ENCODE results near the gene AHNAK. TPM values are rescaled to one million over a fixed set of nuclear protein-coding genes. Genes with fewer than 3 reads are reported as not detected.

AHNAK gene
- total RNA-seq, 1 experiment from 2014 or later = 73.0 TPM

DNA sequence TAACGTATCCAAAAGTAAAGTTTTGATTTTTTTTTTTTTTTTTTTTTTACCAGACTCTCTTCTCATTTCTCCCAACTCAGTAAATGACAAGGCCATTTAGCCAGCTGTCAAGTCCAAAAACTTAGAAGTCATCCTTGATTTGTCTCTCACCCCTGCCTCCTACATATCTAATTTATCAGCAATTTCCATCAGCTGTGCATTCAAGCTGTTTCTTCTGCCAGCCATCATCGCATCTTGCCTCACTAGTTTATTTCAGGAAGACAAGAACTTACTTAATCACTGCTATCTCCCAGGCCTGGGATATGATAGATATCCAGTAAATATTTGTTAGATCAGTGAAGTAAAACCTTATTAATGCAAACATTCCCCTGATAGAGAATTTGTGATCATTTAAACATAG lies 80.2 kb downstream of the AHNAK start:
- H3K36me3 ChIP-seq (ENCODE audit: insufficient read depth, low read length, poor library complexity, severe bottlenecking) = no peaks in the 10 kb centered on the region
- H3K9me3 ChIP-seq (ENCODE audit: low read depth, low read length, poor library complexity, severe bottlenecking) = no peaks in the 10 kb centered on the region
- DNase-seq (ENCODE audit: low spot score) = no peak
- no peak overlapping the region for H3K4me3 ChIP-seq (ENCODE audit: low read depth, low read length, poor library complexity, severe bottlenecking)
- no TSS peak for BruUV-seq (replicated peaks)
- no peaks in the 10 kb centered on the region for H3K4me1 ChIP-seq (ENCODE audit: insufficient read depth, low read length, poor library complexity, severe bottlenecking)
- ChIA-PET POLR2A (ENCODE audit: low non-redundant PET) (no interaction called here), CTCF (interaction anchor here (1.0 kb wide), 1 partner anchor 22 kb away, joined by 3 read pairs; no protein-coding TSS in a partner anchor)
- H3K27ac ChIP-seq (ENCODE audit: low read depth, low read length, poor library complexity, severe bottlenecking) = no peak overlapping the region
- intact Hi-C loops (cut with micrococcal nuclease; ENCODE audit: unreplicated experiment) = no loop called here
- H3K27me3 ChIP-seq (replicated peaks; ENCODE audit: insufficient read depth, low read depth, low read length, poor library complexity) = no peaks in the 10 kb centered on the region
- TF ChIP-seq, protein P1, sequence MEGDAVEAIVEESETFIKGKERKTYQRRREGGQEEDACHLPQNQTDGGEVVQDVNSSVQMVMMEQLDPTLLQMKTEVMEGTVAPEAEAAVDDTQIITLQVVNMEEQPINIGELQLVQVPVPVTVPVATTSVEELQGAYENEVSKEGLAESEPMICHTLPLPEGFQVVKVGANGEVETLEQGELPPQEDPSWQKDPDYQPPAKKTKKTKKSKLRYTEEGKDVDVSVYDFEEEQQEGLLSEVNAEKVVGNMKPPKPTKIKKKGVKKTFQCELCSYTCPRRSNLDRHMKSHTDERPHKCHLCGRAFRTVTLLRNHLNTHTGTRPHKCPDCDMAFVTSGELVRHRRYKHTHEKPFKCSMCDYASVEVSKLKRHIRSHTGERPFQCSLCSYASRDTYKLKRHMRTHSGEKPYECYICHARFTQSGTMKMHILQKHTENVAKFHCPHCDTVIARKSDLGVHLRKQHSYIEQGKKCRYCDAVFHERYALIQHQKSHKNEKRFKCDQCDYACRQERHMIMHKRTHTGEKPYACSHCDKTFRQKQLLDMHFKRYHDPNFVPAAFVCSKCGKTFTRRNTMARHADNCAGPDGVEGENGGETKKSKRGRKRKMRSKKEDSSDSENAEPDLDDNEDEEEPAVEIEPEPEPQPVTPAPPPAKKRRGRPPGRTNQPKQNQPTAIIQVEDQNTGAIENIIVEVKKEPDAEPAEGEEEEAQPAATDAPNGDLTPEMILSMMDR (conservative IDR thresholded peaks at IDR 0.05; ENCODE audit: low read depth, low read length) = no peak
- no peak for TF ChIP-seq EZH2 (IDR thresholded peaks at IDR 0.05; ENCODE audit: borderline replicate concordance, low read depth, low read length, poor library complexity, severe bottlenecking)

DNA sequence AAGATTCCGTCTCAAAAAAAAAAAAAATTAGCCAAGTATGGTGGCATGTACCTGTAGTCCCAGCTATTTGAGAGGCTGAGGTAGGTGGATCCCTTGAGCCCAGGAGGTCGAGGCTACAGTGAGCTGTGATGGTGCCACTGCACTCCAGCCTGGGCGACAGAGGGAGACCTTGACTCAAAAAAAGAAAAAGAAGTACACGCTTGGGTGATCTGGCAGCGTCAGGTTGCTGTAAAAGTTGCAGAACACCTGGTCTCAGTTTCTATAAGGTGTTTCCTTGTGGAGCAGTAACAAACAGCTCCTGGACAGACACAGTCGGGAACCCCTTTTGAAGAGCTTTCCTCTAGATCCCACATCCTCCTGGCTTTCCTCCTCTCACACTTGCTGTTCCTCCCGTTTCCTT lies 82.0 kb downstream of the AHNAK start:
- CTCF ChIA-PET = no interaction called here
- TF ChIP-seq EZH2 (IDR thresholded peaks at IDR 0.05; ENCODE audit: borderline replicate concordance, low read depth, low read length, poor library complexity, severe bottlenecking) = no peak
- TF ChIP-seq, protein P1 (conservative IDR thresholded peaks at IDR 0.05; ENCODE audit: low read depth, low read length) = no peak
- intact Hi-C loops (cut with micrococcal nuclease; ENCODE audit: unreplicated experiment) = no loop called here

DNA sequence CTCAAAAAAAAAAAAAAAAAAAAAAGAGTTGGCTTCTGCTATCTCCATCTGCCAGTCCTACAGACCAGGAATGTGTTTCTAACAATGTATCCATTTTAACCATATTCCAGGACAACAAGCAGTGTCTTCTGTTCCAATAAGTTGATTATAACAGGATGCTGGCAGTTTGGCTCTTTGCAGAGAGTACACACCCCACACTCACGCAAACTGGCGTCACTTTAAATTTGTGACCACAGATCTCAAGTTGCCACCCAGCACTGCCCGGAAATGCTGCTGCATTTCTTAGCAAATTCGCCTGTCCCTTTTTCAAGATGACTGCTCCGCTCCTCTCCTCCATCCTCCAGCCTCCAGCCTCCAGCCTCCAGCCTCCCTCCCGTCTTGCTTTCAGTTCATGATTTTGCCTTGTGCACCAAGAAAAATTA lies 83.5 kb downstream of the AHNAK start:
- Histone ChIP-seq H3K9me3 (ENCODE audit: low read depth, low read length, poor library complexity, severe bottlenecking) (no peaks in the 10 kb centered on the region), H3K4me3 (ENCODE audit: low read depth, low read length, poor library complexity, severe bottlenecking) (no peak overlapping the region), H3K4me1 (ENCODE audit: insufficient read depth, low read length, poor library complexity, severe bottlenecking) (no peaks in the 10 kb centered on the region), H3K27me3 (replicated peaks; ENCODE audit: insufficient read depth, low read depth, low read length, poor library complexity) (no peaks in the 10 kb centered on the region), H3K27ac (ENCODE audit: low read depth, low read length, poor library complexity, severe bottlenecking) (no peak overlapping the region), H3K36me3 (ENCODE audit: insufficient read depth, low read length, poor library complexity, severe bottlenecking) (no peaks in the 10 kb centered on the region)
- TF ChIP-seq, protein P1 (conservative IDR thresholded peaks at IDR 0.05; ENCODE audit: low read depth, low read length) = no peak
- TF ChIP-seq EZH2 (IDR thresholded peaks at IDR 0.05; ENCODE audit: borderline replicate concordance, low read depth, low read length, poor library complexity, severe bottlenecking) = no peak
- no peak for DNase-seq (ENCODE audit: low spot score)
- ChIA-PET CTCF (no interaction called here), POLR2A (ENCODE audit: low non-redundant PET) (no interaction called here)
- BruUV-seq (replicated peaks) = no TSS peak
- intact Hi-C loops (cut with micrococcal nuclease; ENCODE audit: unreplicated experiment) = no loop called here

More for the DNA sequence above, 82.0 kb downstream of the AHNAK start:
- no peak overlapping the region for H3K27ac ChIP-seq (ENCODE audit: low read depth, low read length, poor library complexity, severe bottlenecking)
- DNase-seq (ENCODE audit: low spot score) = no peak
- no TSS peak for BruUV-seq (replicated peaks)
- no peaks in the 10 kb centered on the region for H3K4me1 ChIP-seq (ENCODE audit: insufficient read depth, low read length, poor library complexity, severe bottlenecking)
- H3K9me3 ChIP-seq (ENCODE audit: low read depth, low read length, poor library complexity, severe bottlenecking) = no peaks in the 10 kb centered on the region
- H3K27me3 ChIP-seq (replicated peaks; ENCODE audit: insufficient read depth, low read depth, low read length, poor library complexity) = no peaks in the 10 kb centered on the region
- H3K4me3 ChIP-seq (ENCODE audit: low read depth, low read length, poor library complexity, severe bottlenecking) = no peak overlapping the region
- H3K36me3 ChIP-seq (ENCODE audit: insufficient read depth, low read length, poor library complexity, severe bottlenecking) = no peaks in the 10 kb centered on the region
- POLR2A ChIA-PET (ENCODE audit: low non-redundant PET) = no interaction called here

Measured in A673 (cell line).